HG02885 (cell line): Measurements from ENCODE around the gene ZXDB.
"Not testable (repeated sequence)": the region's sequence is repeated elsewhere in the genome, so short reads cannot be mapped to it uniquely, and the experiment has no call there.

Source experiments
- ATAC-seq: cut with Tn5 transposase; IDR thresholded peaks from one replicate; pipeline ENCODE4 v1.9.1; 2021; ENCODE audit warnings: mild to moderate bottlenecking; ENCODE audit not compliant: unreplicated experiment, poor library complexity

Gene ZXDB

DNA sequence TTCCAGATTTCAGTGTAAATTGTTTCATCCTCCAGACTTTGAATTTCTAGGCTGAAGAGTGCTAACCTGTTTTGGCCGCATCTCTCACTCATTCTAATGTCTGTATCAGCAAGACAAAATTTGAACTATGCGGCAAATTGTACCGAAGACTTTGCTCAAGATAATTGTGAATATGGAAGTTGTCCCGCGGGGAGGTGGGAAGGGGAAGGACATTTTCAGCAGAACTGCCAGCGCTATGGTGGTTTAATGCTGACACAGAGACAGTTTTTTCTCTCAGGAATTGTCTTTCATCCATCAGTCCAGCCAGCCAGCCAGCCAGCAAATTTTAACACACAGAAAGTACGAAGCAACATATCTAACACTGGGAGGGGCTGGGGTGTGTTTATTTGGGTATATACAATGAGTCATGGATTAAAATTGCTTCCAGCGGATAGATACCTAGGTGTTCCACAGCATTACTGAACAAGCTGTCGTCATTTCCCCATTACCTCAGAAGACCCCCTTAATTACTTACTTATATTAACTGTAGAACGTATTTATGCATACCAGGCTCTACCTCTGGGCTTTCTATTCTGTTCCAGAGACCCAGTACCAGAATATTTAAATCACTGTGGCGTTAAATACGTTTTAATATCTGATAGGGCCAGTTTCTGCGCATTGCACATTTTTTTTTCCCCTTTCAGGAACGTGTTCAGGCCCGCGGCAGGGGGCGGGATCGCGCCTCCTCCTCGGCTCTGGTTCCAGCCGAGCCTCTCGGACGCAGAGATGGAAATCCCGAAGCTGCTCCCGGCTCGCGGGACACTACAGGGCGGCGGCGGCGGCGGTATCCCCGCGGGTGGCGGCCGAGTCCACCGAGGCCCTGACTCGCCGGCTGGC is at the start of gene ZXDB:
TSS of gene ZXDB (plus strand) at position 728 of the 876 bp plus-strand sequence. CDS start at position 766, 38 bp downstream.
- peak; percentile 51 for ATAC-seq

DNA sequence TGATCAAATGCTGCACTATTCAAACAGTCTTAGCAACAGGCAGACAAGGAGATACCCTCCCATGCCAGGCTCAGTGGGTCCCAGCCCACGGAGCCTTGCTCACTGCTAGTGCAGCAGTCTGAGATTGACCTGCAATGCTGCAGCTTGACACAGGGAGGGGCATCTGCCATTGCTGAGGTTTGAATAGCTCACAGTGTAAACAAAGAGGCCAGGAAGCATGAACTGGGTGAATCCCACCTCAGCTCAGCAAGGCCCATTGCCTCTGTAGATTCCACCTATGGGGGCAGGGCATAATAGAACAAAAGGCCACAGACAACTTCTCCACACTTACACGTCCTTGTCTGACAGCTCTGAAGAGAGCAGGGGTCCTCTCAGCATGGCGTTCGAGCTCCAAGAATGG is 26.6 kb upstream of the ZXDB start:
- no peak for ATAC-seq

- ATAC-seq = peak; percentile 76
Observed at GRCh38 chrX:57573754-57574153, 18.1 kb upstream of the ZXDB start.

- ATAC-seq = not testable (repeated sequence)
Observed at GRCh38 chrX:57582948-57583347, 8.9 kb upstream of the ZXDB start.

DNA sequence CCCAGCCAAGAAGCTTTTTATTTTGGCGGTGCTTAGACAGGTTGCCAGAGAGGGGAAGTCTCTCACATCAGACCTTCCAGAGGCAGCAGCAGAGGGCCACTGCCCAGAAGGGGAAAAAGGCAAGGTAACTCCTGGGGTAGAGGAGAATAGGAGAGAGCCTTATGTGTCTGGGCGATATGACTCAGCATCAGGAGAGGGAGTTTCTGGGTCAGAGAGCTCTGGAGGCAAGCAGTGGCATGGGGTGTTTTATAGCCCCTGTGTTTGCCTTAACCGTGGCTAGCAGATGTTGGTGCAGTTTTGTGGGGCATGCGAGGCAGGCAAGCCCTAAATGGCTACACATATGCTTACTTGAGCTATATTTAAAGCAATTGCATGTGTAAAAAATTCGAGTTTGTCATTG is 8.3 kb upstream of the ZXDB start:
- no peak for ATAC-seq

GRCh38 chrX:57586360-57586759 is 5.5 kb upstream of the ZXDB start:
- ATAC-seq = no peak

GRCh38 chrX:57587062-57587461 is 4.7 kb upstream of the ZXDB start:
- no peak for ATAC-seq

- ATAC-seq = peak; percentile 35
Observed at GRCh38 chrX:57587607-57588006, 4.2 kb upstream of the ZXDB start.

DNA sequence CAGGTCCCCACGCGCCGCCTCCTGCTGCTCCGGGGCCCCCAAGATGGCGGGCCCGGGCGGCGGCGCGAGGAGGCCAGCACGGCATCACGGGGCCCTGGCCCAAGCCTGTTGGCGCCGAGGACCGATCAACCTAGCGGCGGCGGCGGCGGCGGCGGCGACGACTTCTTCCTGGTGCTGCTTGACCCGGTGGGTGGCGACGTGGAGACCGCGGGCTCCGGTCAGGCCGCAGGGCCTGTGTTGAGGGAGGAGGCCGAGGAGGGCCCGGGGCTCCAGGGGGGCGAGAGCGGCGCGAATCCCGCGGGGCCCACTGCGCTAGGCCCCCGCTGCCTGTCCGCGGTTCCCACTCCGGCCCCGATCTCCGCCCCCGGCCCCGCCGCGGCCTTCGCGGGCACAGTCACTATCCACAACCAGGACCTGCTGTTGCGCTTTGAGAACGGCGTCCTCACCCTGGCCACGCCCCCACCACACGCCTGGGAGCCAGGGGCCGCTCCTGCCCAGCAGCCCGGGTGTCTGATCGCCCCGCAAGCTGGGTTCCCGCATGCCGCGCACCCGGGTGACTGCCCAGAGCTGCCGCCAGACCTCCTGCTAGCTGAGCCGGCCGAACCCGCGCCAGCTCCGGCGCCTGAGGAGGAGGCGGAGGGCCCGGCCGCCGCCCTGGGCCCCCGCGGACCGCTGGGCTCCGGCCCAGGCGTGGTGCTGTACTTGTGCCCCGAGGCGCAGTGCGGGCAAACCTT is 516 bp downstream of the ZXDB start:
- ATAC-seq = peak; percentile 80

- peak; percentile 49 for ATAC-seq
Observed at GRCh38 chrX:57592894-57593215, 1.0 kb downstream of the ZXDB start.

GRCh38 chrX:57595381-57595811 is 3.6 kb downstream of the ZXDB start:
- no peak for ATAC-seq

- no peak for ATAC-seq
Observed at GRCh38 chrX:57596109-57596508, 4.3 kb downstream of the ZXDB start.

DNA sequence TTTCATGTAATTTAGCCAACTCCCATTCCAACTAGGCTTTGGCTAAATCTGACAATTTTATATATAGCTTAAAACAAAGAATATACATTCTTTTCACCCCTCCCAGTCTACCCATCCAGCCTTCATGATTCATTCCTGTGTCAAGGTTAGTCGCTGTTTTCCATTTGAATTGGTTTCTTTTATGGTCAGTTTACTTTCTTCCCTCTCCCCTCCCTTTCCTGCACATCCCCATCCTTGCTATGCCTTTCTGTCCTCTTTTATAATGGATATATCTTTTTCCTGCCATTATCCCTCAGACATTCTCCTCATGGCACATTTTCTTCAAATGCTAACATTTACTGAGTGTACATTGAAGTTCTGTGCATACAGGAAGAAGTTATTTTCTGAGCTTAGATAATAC is 4.7 kb downstream of the ZXDB start:
- no peak for ATAC-seq

DNA sequence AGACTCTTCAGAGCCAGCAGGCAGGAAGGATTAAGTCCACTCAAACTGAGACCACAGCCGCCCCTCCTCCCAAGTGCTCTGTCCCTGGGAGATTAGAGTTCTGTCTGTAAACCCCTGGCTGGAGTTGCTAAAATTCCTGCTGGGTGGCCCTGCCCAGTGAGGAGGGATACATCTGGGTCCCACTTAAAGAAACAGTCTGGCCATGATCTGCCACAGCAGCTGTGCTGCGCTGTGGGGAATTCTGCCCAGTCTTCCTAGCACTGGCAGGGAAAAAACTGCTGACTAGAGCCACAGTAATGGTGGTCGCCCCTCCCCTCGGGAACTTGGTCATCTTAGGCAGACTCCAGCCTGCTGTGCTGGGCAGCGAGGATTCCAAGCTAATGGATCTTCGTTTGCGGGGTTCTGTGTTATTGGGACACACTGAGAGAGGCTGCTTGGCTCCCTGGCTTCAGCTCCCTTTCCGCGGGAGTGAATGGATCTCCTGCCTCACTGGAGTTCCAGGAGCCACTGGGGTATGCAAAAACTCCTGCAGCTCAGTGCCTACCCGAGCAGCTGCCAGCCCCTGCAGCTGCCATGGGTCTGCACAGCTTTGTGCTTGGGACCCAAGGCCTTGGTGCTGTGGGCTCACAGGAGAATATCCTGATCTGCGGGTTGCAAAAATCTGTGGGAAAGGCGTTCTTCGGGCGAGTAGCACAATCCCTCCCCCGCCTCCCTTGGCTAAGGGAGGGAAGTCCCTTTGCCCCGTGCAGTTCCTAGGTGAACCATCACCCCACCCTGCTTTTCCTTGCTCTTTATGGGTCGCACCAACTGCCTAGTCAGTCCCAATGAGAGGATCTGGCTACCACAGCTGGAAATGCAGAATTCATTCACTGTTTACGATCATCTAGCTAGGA is 15.7 kb downstream of the ZXDB start:
- ATAC-seq = no peak

DNA sequence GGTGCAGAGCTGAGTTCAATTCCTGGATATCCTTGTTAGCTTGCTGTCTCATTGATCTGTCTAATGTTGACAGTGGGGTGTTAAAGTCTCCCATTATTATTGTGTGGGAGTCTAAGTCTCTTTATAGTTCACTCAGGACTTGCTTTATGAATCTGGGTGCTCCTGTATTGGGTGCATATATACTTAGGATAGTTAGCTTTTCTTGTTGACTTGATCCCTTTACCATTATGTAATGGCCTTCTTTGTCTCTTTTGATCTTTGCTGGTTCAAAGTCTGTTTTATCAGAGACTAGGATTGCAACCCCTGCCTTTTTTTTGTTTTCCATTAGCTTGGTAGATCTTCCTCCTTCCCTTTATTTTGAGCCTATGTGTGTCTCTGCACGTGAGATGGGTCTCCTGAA is 21.5 kb downstream of the ZXDB start:
- ATAC-seq = not testable (repeated sequence)

GRCh38 chrX:57629438-57629837 is 37.6 kb downstream of the ZXDB start:
- not testable (repeated sequence) for ATAC-seq

- ATAC-seq = no peak
Observed at GRCh38 chrX:57640674-57641016, 48.8 kb downstream of the ZXDB start.

- ATAC-seq = no peak
Observed at GRCh38 chrX:57641338-57641737, 49.5 kb downstream of the ZXDB start.

- ATAC-seq = no peak
Observed at GRCh38 chrX:57643698-57644097, 51.9 kb downstream of the ZXDB start.

GRCh38 chrX:57647020-57647419 is 55.2 kb downstream of the ZXDB start:
- no peak for ATAC-seq
